ENCODE measurements around the gene UQCC5.

The UQCC5 gene

DNA sequence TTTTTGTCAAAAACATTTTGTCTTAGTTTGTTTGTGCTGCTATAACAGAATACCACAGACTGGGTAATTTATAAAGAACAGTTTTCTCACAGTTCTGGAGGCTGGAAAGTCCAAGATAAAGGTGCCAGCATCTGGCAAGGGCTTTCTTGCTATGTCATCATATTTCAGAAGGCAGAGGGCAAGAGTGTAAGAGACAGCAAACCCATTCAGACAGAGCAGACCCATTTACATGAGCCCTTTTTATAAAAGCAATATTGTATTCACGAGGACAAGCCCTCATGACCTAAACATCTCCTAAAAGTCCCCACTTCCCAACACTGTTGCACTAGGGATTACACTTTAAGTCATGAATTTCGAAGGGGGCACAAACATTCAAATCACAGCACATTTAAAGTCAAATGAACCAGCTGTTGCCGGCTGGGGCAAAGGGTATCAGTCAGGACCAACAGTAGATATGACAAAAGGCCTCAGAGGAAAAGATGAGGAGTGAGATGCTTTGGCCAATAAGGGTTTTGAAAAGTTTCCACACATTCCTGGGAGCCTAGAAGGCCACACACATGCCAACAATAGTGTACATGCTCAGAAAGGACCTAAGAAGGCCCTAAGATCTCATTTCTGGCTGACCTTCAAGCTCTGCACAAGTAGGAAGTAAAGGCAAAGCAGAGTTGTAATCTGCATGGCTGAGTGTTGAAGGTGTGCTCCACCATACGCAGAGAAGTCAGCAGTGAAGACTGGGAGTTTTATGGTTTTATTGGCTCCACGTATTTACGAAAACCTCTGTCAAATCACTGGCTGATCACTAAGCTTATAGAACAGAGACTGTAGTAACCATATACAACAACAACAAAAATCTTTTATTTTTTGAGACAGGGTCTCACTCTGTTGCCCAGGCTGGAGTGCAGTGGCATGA is 37.9 kb downstream of the UQCC5 start:
- no peak for DNase-seq
